Measurements from ENCODE around the gene WNT3. TPM values are rescaled to one million over a fixed set of nuclear protein-coding genes. Genes with fewer than 3 reads are reported as not detected.

WNT3 gene
- total and polyA plus RNA-seq, 2 of the 8 experiments (the other 6 are each of a cell fraction or from before 2014, with no cell fraction given), result 0.56 to 2.0 TPM

DNA sequence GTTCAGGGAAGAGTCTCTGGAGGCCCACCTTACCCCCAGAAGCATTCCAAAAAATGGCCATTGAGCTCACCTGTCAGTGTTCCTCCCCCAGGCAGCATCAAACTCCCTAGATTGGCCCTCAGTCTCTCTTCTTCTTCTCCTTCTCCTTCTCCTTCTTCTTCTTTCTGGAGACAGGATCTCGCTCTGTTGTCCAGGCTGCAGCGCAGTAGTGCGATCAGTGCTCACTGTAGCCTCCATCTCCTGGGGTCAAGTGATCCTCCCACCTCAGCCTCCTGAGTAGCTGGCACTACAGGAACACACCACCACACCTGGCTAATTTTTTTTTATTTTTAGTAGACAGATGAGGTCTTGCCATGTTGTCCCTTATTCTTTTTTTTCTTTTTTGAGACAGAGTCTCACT is 16.4 kb upstream of the WNT3 start:
- H4K8ac ChIP-seq (ENCODE audit: extremely low read depth, insufficient read depth, low read length), result no peak overlapping the region
- no peaks in the 10 kb centered on the region for H3K36me3 ChIP-seq (ENCODE audit: control insufficient read depth in 2 of 4, insufficient read depth in 4 of 4, low read length in 3 of 4)
- no peak overlapping the region for H2BK120ac ChIP-seq (replicated peaks; ENCODE audit: low read depth, low read length)
- H3K23me2 ChIP-seq (ENCODE audit: low read depth, low read length), result no peaks in the 10 kb centered on the region
- H3K14ac ChIP-seq (ENCODE audit: insufficient read length), result no peak overlapping the region
- peaks cover 5 to 18% (median 14%) of the 10 kb centered on the region in 4 experiments for H3K4me1 ChIP-seq (replicated peaks in 1 of 4; ENCODE audit: control insufficient read depth in 3 of 4, insufficient read depth in 4 of 4, low read length in 3 of 4)
- WGBS, 2 experiments (ENCODE audit: extremely low coverage in 1 of 2, insufficient coverage in 1 of 2, insufficient read length in 1 of 2, insufficient replicate concordance in 2 of 2, low coverage in 1 of 2, low lambda C conversion rate in 2 of 2, missing lambda C conversion rate in 1 of 2), result 100% methylated on average over 3 of the region's 3 CpGs; no CpG with 5 or more reads in 1 of the 2 experiments
- FAIRE-seq (no peak), DNase-seq (ENCODE audit: low read depth in 1 of 2, low spot score in 2 of 2) (no peak)
- H4K5ac ChIP-seq (ENCODE audit: insufficient read length, low read depth, low read length), result no peak overlapping the region
- H3K4me2 ChIP-seq (ENCODE audit: insufficient read depth in 1 of 2, low read depth in 2 of 2, low read length in 2 of 2), result no peak overlapping the region
- no peaks in the 10 kb centered on the region for H3K79me1 ChIP-seq (ENCODE audit: low read depth, low read length)
- no peak overlapping the region for H4K91ac ChIP-seq (replicated peaks; ENCODE audit: insufficient read length, low read length)
- no peak overlapping the region for H3K56ac ChIP-seq (replicated peaks; ENCODE audit: insufficient read length, low read depth, low read length)
- H3K4ac ChIP-seq (replicated peaks; ENCODE audit: insufficient read length, low read depth, low read length), result no peak overlapping the region
- no peak overlapping the region for H3K27ac ChIP-seq (ENCODE audit: low read depth, low read length)
- H3K4me3 ChIP-seq (ENCODE audit: extremely low read depth in 1 of 4, insufficient read depth in 2 of 4, low read depth in 3 of 4, low read length in 4 of 4), result no peak overlapping the region
- peaks cover 0 to 39% (median 15%) of the 10 kb centered on the region in 4 experiments; a peak in 5 of 7 replicates for H3K27me3 ChIP-seq (replicated peaks in 1 of 4; ENCODE audit: control insufficient read depth in 3 of 4, extremely low read depth in 1 of 4, insufficient read depth in 3 of 4, low read length in 3 of 4)
- H2BK5ac ChIP-seq (ENCODE audit: low read depth, low read length), result no peak overlapping the region
- H2BK12ac ChIP-seq (ENCODE audit: low read depth, low read length), result no peak overlapping the region
- H4K20me1 ChIP-seq (replicated peaks in 1 of 2; ENCODE audit: control insufficient read depth in 1 of 2, insufficient read depth in 2 of 2, low read length in 2 of 2), result peaks cover 0 to 1% of the 10 kb centered on the region in 2 experiments
- H3K79me2 ChIP-seq (ENCODE audit: control insufficient read depth in 1 of 2, insufficient read depth in 2 of 2, low read length in 2 of 2), result no peaks in the 10 kb centered on the region
- ChIA-PET POLR2A (ENCODE audit: partially characterized antibody) (interaction anchor here (0.9 to 1.7 kb wide), 2 partner anchors 10 to 48 kb away, joined by 3 to 5 read pairs; no protein-coding TSS in a partner anchor), CTCF (ENCODE audit: partially characterized antibody) (interaction anchor here (0.8 to 7.4 kb wide), 33 partner anchors 8 to 148 kb away, joined by 3 to 81 read pairs (median 5); no protein-coding TSS in a partner anchor)
- no peak overlapping the region for H2AFZ ChIP-seq (ENCODE audit: low read length)
- H2AK5ac ChIP-seq (ENCODE audit: low read depth, low read length), result no peak overlapping the region
- H3K18ac ChIP-seq (ENCODE audit: extremely low read depth, low read length), result no peak overlapping the region
- no peak overlapping the region for H3K9ac ChIP-seq (replicated peaks in 1 of 4; ENCODE audit: extremely low read depth in 1 of 4, low read depth in 3 of 4, low read length in 3 of 4)
- no peak overlapping the region for H2BK20ac ChIP-seq (ENCODE audit: low read length)
- no peaks in the 10 kb centered on the region for H3K9me3 ChIP-seq (ENCODE audit: insufficient read depth in 2 of 2, low read depth in 1 of 2, low read length in 1 of 2)
- no peak overlapping the region for H3K23ac ChIP-seq (ENCODE audit: insufficient read length)
- no peak overlapping the region; the same call in 1 of the 2 replicates for H2BK15ac ChIP-seq (ENCODE audit: low read length)
- no peak for TF ChIP-seq RNF2 (IDR thresholded peaks at IDR 0.05; ENCODE audit: borderline replicate concordance, low read depth, low read length, missing control alignments, poor library complexity, severe bottlenecking)
- no peak for TF ChIP-seq RXRA (IDR thresholded peaks at IDR 0.05; ENCODE audit: insufficient read depth, low read depth, low read length)
- TF ChIP-seq ATF2 (IDR thresholded peaks at IDR 0.05; ENCODE audit: low read length), result no peak
- no peak for TF ChIP-seq GTF2F1 (IDR thresholded peaks at IDR 0.05; ENCODE audit: borderline replicate concordance, low read depth, low read length)
- no peak for TF ChIP-seq KDM1A (IDR thresholded peaks at IDR 0.05; ENCODE audit: borderline replicate concordance, low read length)
- no peak for TF ChIP-seq NRF1 (IDR thresholded peaks at IDR 0.05; ENCODE audit: low read depth, low read length)
- TF ChIP-seq KDM4A (IDR thresholded peaks at IDR 0.05; ENCODE audit: low read depth, low read length, severe bottlenecking), result no peak
- no peak for TF ChIP-seq SIRT6 (IDR thresholded peaks at IDR 0.05; ENCODE audit: low read length)
- no peak for TF ChIP-seq ZNF274 (IDR thresholded peaks at IDR 0.05; ENCODE audit: borderline replicate concordance, extremely low read depth, low read length)
- TF ChIP-seq RFX5 (IDR thresholded peaks at IDR 0.05; ENCODE audit: borderline replicate concordance, low read depth, low read length), result no peak
- no peak for TF ChIP-seq SRF (IDR thresholded peaks at IDR 0.05; ENCODE audit: low read depth, low read length)
- TF ChIP-seq POU5F1 (IDR thresholded peaks at IDR 0.05; ENCODE audit: low read depth, low read length), result no peak

All from H1 (cell line).